Measurements from ENCODE around the gene BCAS1. TPM values are rescaled to one million over a fixed set of nuclear protein-coding genes. Genes with fewer than 3 reads are reported as not detected.

Gene BCAS1
- total and polyA plus RNA-seq, 2 donors (not counting 3 experiments of a cell fraction or from before 2014, with no cell fraction given), result not detected

DNA sequence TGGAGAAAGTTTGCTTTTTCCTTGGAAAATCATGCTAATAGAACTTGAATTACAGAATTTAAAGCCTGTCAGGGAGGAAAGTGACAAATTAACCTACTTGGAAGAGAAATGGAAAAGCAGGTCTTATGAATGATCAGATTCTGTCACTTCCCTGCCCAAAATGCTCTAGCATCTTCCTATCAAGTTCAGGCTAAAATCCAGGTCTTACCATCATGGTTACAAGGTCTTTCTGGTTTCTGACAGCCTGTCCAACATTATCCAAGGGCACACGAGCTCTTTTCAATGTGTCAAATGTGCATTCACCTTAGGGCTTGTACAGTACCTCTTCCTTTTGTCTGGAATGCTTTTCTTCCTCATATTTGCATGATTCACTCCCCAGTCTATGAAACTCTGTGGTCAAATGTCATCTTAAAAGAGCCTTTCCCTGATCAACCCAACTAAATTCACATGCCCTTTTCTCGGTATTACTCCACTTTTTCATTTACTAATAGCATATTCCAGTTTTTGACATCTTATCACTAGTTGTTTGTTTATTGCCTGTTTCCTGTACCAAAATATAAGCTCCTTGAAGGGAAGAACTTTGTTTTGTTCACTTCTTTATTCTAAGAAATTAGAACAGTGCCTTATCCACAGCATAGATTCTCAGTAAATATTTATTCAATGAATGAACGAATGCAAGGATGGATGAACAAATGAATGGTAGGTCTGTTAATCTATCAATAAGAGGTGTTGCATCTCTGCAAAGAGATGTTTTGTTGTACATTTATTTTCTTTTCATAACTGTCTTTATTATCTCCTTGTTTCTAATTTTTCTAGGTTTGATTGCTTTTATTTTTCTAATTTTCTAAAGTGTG lies 139.5 kb downstream of the BCAS1 start:
- CTCF ChIA-PET, result interaction anchor here (0.9 to 3.6 kb wide), 5 partner anchors 9 to 383 kb away, joined by 3 to 21 read pairs (median 7); no protein-coding TSS in a partner anchor
- dilution Hi-C loops (cut with MboI; ENCODE audit: extremely low pct_ligation_motif_present, low sequenced_read_pairs) (loop anchor here (25.0 kb wide), 1 partner anchor 344 kb away; the partner anchor contains the start of gene ZNF217), intact Hi-C loops (cut with micrococcal nuclease) (no loop called here)

More for the DNA sequence above, 139.5 kb downstream of the BCAS1 start:
- no peak overlapping the region for H3K4me3 ChIP-seq (replicated peaks in 1 of 3; ENCODE audit: insufficient read depth in 1 of 3, low read depth in 1 of 3, low read length in 3 of 3)
- POLR2A ChIA-PET, result interaction anchor here (0.6 kb wide), 1 partner anchor 24 kb away, joined by 8 read pairs; no protein-coding TSS in a partner anchor
- H3K9me3 ChIP-seq (replicated peaks; ENCODE audit: control insufficient read depth, insufficient read depth, low read length), result no peaks in the 10 kb centered on the region
- no peak overlapping the region for H3K27ac ChIP-seq (ENCODE audit: insufficient read depth, low read depth, low read length)
- BruUV-seq (replicated peaks), result no TSS peak
- H3K4me1 ChIP-seq (ENCODE audit: control insufficient read depth, extremely low read depth, insufficient read depth, low read length), result peaks cover 32% of the 10 kb centered on the region
- FAIRE-seq (no peak), DNase-seq (ENCODE audit: low read depth, low spot score) (no peak)
- H3K9ac ChIP-seq (replicated peaks; ENCODE audit: extremely low read depth, insufficient read depth, low read length), result no peak overlapping the region
- no peak overlapping the region for H3K4me2 ChIP-seq (ENCODE audit: insufficient read depth, low read length)
- no peaks in the 10 kb centered on the region for H3K79me2 ChIP-seq (ENCODE audit: control insufficient read depth, insufficient read depth, low read length)
- no peaks in the 10 kb centered on the region for H3K27me3 ChIP-seq (ENCODE audit: control insufficient read depth in 2 of 2, insufficient read depth in 2 of 2, low read length in 2 of 2)
- no peak for TF ChIP-seq GATA2 (IDR thresholded peaks at IDR 0.05; ENCODE audit: insufficient read depth, insufficient read length, low read depth, low read length)
- no peak for TF ChIP-seq EZH2 (IDR thresholded peaks at IDR 0.05; ENCODE audit: borderline replicate concordance, low read depth, low read length, severe bottlenecking)
- TF ChIP-seq JUN (IDR thresholded peaks at IDR 0.05; ENCODE audit: borderline replicate concordance, insufficient read depth, insufficient read length, low read depth), result no peak
- TF ChIP-seq CTCF (IDR thresholded peaks at IDR 0.05; ENCODE audit: extremely low read depth in 1 of 2, insufficient read depth in 1 of 2, low read depth in 1 of 2, low read length in 2 of 2), result no peak
- TF ChIP-seq, protein P1, sequence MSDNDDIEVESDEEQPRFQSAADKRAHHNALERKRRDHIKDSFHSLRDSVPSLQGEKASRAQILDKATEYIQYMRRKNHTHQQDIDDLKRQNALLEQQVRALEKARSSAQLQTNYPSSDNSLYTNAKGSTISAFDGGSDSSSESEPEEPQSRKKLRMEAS (IDR thresholded peaks at IDR 0.05; ENCODE audit: insufficient read depth, insufficient read length), result no peak
- no peak for TF ChIP-seq POLR2AphosphoS5 (IDR thresholded peaks at IDR 0.05; ENCODE audit: insufficient read depth, low read depth, low read length)
- TF ChIP-seq FOS (IDR thresholded peaks at IDR 0.05; ENCODE audit: borderline replicate concordance, insufficient read depth, low read length), result no peak
- TF ChIP-seq POLR2A (IDR thresholded peaks at IDR 0.05; ENCODE audit: low read depth, low read length), result no peak
- no peak for TF ChIP-seq MYC (IDR thresholded peaks at IDR 0.05; ENCODE audit: low read depth, low read length)
- no peaks in the 10 kb centered on the region for H3K9me1 ChIP-seq (replicated peaks; ENCODE audit: control insufficient read depth, extremely low read depth, insufficient read depth, low read length)
- H3K36me3 ChIP-seq (ENCODE audit: control insufficient read depth in 2 of 2, extremely low read depth in 1 of 2, insufficient read depth in 2 of 2, low read length in 2 of 2), result no peaks in the 10 kb centered on the region
- H4K20me1 ChIP-seq (replicated peaks; ENCODE audit: control insufficient read depth, extremely low read depth, insufficient read depth, low read length), result no peaks in the 10 kb centered on the region
- no peak overlapping the region for H2AFZ ChIP-seq (ENCODE audit: low read depth, low read length)
